GM21360 (cell line): Measurements from ENCODE around the gene KDM2A.
"Not testable (repeated sequence)": the region's sequence is repeated elsewhere in the genome, so short reads cannot be mapped to it uniquely, and the experiment has no call there.

Experiments
- ATAC-seq: cut with Tn5 transposase; IDR thresholded peaks from one replicate; pipeline ENCODE4 v1.9.1; 2021; ENCODE audit warnings: mild to moderate bottlenecking, moderate library complexity; ENCODE audit not compliant: unreplicated experiment

KDM2A gene

DNA sequence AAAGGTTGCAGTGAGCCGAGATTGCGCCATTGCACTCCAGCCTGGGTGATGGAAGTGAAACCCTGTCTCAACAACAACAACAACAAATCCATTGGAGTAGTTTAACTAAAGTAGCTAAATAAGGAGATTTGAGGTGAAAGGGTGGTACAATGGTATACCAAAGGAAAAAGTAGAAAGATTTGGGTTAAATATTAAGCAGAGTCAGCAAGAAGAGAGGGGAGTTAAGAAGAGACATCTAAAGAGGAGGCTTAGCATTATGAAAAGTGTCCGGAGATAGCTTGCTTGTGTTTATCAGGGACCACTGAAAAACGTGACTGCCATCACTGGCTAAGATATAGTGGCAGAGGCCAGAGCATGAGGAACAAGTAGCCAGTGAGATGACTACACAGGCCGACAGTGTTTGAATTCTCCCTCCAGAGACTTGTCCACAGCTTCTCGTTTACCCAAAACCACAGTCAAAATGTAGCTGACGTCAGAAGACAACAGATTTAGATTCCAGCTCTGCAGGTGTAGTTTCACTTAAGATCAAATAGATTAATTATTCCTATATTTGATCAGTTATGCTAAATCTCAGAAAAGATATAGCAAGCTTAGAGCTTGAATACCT lies 114.6 kb downstream of the KDM2A start:
- ATAC-seq: no peak

- not testable (repeated sequence) for ATAC-seq
Observed at GRCh38 chr11:67234571-67234970, 115.5 kb downstream of the KDM2A start.

- ATAC-seq: no peak
Observed at GRCh38 chr11:67237574-67237973, 118.5 kb downstream of the KDM2A start.

GRCh38 chr11:67238894-67239782 lies 120.1 kb downstream of the KDM2A start:
- no peak for ATAC-seq

- ATAC-seq: peak; percentile 80
Observed at GRCh38 chr11:67239783-67240575, 120.9 kb downstream of the KDM2A start.

- no peak for ATAC-seq
Observed at GRCh38 chr11:67240576-67241389, 121.7 kb downstream of the KDM2A start.

- ATAC-seq: no peak
Observed at GRCh38 chr11:67242548-67242947, 123.5 kb downstream of the KDM2A start.

GRCh38 chr11:67243051-67243450 lies 124.0 kb downstream of the KDM2A start:
- no peak for ATAC-seq

GRCh38 chr11:67245046-67245445 lies 126.0 kb downstream of the KDM2A start:
- ATAC-seq: no peak

GRCh38 chr11:67247946-67248550 lies 129.0 kb downstream of the KDM2A start:
- ATAC-seq: no peak

DNA sequence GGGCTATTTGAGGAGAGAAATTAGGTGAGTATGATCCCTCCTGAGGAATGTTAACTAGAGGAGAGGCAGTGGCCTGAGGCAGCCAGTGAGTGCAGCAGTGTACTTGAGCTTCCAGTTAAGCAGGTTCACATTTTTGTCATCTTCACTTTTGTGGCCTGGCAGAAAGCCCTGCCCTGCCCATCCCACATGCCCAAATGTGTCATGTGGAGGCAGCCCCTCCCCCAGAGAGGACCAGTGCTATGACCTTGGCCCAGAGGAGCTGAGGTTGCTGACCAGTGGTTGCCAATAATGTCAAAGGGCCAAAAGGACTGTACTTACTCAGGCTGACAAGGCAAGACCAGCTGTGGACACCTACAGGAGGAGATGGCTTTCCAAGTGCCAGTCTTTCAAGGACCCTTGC lies 129.6 kb downstream of the KDM2A start:
- no peak for ATAC-seq

DNA sequence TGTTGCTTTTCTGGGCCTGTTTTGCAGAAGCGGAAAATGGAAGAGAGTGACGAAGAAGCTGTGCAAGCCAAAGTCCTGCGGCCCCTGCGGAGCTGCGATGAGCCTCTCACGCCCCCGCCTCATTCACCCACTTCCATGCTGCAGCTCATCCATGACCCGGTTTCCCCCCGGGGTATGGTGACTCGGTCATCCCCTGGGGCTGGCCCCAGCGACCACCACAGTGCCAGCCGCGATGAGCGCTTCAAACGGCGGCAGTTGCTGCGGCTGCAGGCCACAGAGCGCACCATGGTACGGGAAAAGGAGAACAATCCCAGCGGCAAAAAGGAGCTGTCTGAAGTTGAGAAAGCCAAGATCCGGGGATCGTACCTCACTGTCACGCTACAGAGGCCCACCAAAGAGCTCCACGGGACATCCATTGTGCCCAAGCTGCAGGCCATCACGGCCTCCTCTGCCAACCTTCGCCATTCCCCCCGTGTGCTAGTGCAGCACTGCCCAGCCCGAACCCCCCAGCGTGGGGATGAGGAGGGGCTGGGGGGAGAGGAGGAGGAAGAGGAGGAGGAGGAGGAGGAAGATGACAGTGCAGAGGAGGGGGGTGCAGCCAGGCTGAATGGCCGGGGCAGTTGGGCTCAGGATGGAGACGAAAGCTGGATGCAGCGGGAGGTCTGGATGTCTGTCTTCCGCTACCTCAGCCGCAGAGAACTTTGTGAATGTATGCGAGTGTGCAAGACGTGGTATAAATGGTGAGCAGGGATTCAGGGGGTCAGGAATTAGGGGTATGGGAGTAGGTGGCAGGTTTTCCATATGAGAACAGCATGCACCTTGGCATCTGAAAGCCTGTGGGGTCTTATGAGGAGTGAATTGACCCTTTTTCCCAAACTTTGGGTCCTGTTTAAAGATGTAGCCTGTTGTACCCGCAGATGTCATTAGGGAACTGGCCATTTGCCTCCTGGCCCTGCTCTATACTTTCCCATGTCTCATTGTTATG lies 131.3 kb downstream of the KDM2A start:
- no peak for ATAC-seq

GRCh38 chr11:67251841-67252240 lies 132.8 kb downstream of the KDM2A start:
- no peak for ATAC-seq

DNA sequence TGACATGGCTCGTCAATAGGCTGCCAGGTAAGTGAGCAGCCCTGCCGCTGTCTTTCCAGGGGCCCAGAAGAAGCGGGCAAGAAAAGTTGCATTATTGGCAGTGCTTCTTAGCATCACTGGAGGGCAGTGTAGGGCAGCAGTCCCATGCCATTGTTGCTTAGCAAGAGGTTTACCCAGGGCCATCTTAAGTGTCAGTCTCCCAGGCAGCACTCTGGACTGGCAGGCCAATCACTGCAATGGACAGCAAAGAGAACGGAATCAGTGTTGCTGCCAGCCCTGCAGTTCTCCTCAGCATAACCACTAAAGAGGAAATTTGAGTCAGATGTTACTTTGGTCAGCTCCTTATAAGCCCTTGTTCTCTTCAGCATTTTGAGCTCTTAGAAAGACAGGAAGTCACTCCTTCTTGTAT lies 133.8 kb downstream of the KDM2A start:
- ATAC-seq: no peak

- no peak for ATAC-seq
Observed at GRCh38 chr11:67253872-67254624, 135.0 kb downstream of the KDM2A start.

DNA sequence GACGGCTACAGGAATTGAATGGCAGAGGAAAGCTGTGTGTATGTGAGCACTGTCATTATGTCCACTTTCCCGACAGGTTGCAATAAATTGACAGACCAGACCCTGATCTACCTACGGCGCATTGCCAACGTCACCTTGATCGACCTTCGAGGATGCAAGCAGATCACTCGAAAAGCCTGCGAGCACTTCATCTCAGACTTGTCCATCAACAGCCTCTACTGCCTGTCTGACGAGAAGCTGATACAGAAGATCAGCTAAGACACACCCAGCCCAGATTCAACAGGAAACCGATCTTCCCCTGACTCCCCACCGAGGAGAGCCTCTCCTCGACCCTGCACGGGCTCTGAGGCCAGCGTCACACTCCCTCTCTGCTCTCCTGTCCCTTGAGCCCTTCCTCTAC lies 135.7 kb downstream of the KDM2A start:
- no peak for ATAC-seq

DNA sequence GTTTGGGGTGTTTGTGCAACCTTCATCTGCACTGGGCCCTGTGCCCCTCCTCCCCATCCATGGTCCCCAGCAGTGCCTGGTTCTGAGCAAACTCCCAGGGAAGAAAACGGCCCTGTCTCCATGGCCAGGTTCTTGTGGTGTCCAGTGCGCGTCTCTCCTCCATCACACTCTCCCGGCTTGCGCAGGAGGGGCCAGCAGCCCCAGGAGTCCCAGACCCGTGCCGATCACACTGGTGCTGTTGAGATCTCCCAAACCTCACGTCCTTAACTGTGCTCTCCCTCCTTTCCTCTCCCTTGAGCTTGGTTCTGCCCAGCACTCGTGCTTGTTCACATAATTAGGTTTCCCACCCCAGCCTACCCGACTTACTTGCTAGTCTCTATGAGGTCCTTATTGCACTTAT lies 136.3 kb downstream of the KDM2A start:
- ATAC-seq: no peak

DNA sequence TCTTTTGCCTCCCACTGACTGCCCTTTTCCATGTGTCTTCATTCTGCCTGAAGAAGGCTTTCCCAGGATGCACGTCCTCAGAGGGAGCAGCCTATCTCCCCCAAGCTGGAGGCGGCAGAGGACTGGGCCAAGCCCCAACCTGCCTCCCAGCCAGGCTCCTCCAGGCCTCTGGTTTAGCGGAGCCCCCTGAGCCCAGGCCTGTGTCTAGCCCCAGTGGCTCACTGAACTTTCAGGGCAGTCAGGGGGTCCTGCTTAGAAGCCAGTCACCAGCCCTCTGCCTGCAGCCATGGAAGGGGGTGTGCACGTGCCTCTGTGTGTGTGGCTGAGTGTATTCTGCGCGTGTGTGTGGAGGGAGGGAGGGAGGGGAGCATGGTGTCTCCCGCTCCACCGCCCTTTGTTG lies 136.8 kb downstream of the KDM2A start:
- no peak for ATAC-seq
